ENCODE results near the gene SH3D19.
"Not testable (repeated sequence)": the region's sequence is repeated elsewhere in the genome, so short reads cannot be mapped to it uniquely, and the experiment has no call there.

SH3D19 gene

DNA sequence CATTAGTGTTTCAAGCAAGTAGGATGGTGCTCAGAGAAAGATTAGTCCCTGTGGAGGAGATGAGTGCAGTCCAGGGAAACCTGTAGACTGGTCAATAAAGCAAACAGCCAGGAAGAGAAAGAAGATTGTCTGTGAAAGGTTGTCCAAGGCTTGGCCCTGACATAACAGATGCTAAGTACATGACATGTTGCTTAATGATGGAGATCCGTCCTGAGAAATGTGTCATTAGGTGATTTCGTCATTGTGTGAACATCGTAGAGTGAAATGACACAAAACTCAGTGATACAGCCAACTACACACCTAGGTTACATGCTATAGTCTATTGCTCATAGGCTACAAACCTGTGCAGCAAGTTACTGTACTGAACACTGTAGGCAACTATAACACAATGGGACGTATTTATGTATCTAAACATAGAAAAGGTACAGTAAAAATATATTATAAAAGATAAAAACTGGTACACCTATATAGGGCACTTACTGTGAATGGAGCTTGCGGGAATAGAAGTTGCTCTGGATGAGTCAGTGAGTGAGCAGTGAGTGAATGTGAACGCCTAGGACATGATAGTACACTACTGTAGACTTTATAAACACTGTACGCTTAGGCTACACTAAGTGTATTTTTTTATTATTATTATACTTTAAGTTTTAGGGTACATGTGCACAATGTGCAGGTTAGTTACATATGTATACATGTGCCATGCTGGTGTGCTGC is 57.4 kb downstream of the SH3D19 start:
- no peak for DNase-seq (ENCODE audit: low read depth)

GRCh38 chr4:151267104-151267503 is 58.3 kb downstream of the SH3D19 start:
- no peak for DNase-seq (ENCODE audit: low read depth)

DNA sequence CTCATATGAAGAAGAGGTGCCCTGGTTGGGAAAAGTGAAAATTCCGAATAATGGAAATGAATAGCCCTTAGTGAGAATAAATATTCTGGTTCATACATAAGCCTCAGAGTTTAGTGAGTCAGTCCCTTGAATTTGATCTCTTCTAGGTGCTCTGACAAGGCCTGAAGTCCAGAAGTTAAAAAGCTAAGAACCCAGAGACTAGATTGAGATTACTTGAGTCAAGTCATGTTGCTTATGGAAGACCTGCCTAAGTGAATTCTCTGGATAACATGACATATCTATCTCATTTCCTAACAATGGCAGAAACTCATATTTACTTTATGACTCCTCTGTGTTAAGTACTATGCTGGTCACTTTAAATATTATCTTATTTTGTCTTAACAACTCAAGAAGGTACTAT is 58.9 kb downstream of the SH3D19 start:
- no peak for DNase-seq (ENCODE audit: low read depth)

DNA sequence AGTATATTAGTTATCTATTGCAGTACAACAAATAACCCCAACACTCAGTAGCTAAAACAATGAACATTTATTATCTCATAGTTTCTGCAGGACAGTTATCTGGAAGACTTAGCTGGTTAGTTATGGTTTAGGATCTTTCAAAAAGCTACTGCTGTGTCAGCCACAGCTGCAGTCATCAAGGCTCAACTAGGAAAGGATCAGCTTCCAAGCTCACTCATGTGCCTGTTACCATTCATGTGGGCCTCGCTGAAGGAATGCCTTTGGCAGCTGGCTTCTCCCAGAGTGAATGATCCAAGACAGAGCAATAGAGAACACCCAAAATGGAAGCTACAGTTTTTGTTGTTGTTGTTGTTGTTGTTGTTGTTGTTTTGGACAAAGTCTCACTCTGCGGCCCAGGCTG is 62.0 kb downstream of the SH3D19 start:
- no peak for DNase-seq (ENCODE audit: low read depth)

- no peak for DNase-seq (ENCODE audit: low read depth)
Observed at GRCh38 chr4:151260526-151260925, 64.9 kb downstream of the SH3D19 start.

- no peak for DNase-seq (ENCODE audit: low read depth)
Observed at GRCh38 chr4:151259752-151260151, 65.7 kb downstream of the SH3D19 start.

DNA sequence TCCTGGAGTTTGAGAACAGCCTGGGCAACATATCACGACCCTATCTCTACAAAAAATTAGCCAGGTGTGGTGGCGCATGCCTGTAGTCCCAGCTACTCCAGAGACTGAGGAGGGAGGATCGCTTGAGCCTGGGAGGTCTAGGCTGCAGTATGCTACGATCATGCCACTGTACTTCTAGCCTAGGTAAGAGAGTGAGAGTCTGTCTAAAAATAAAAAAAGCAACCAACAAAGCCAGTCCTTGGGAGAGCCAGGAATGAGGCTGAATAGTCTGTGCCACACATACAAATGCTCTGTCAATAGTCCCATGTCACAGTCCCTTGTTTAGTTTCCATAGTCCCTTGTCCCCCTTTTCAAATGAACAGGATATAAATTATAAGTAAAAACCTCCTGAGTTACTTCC is 67.7 kb downstream of the SH3D19 start:
- DNase-seq (ENCODE audit: low read depth): no peak

- DNase-seq (ENCODE audit: low read depth): no peak
Observed at GRCh38 chr4:151256134-151256533, 69.3 kb downstream of the SH3D19 start.

DNA sequence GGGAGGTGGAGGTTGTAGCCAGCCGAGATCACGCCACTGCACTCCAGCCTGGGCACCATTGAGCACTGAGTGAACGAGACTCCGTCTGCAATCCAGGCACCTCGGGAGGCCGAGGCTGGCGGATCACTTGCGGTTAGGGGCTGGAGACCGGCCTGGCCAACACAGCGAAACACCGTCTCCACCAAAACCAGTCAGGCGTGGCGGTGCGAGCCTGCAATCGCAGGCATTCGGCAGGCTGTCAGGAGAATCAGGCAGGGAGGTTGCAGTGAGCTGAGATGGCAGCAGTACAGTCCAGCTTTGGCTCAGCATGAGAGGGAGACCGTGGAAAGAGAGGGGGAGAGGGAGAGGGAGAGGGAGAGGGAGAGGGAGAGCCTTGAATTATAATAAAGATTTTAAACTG is 69.7 kb downstream of the SH3D19 start:
- not testable (repeated sequence) for DNase-seq (ENCODE audit: low read depth)

DNA sequence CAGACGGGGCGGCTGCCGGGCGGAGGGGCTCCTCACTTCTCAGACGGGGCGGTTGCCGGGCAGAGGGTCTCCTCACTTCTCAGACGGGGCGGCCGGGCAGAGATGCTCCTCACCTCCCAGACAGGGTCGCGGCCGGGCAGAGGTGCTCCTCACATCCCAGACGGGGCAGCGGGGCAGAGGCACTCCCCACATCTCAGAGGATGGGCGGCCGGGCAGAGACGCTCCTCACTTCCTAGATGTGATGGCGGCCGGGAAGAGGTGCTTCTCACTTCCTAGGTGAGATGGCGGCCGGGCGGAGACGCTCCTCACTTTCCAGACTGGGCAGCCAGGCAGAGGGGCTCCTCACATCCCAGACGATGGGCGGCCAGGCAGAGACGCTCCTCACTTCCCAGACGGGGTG is 70.2 kb downstream of the SH3D19 start:
- DNase-seq (ENCODE audit: low read depth): not testable (repeated sequence)

DNA sequence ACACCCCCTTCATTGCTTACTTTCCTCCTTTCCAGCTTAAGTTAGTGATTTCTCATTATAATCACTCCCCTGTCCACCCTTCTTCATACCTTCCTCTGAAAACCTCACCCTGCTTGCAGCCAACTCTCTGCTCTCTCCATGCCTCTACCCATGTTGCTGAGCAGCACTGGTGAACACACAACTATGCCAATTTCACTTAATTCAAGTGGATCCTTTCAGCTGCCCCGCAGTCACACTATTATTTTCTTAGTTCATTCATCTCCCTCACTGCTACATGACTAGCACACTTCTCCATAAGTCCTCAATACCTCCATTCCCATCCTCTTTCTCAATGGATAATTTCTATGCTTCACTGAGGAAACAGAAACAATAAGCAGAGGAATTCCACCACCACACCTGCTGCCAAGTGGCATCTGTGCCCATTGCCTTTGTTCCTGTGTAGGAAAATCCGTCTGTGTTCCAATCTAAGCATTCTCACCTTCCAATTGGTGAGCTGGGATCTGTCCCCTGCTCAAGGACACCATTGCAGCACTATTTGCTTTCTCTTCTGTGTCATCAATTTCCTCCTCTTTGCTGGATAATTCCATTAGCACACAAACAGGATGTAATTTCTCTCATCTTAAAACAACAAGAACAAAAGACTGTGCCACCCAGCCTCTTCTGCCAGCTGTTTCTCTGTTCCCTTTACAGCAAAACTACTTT is 73.7 kb downstream of the SH3D19 start:
- no peak for DNase-seq (ENCODE audit: low read depth)

DNA sequence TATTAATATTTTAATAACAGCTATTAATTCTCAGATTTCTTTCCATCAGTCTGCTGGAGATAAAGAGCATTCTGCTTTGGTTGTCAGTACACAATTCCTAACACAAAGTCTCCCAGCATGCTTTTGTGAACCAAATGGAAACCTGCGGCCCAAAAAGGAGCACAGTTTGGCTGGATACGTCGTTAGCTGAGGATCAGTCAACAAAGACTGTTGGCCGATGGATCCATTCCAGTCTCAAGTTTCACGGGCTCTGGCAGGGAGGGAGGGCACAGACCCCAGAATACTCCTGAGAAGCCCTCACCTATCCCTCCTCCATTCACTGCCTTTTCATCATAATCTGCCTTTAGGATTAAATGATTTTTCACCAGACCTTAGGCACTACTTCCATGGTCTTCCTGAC is 74.7 kb downstream of the SH3D19 start:
- DNase-seq (ENCODE audit: low read depth): no peak

- DNase-seq (ENCODE audit: low read depth): no peak
Observed at GRCh38 chr4:151248519-151248918, 76.9 kb downstream of the SH3D19 start.

DNA sequence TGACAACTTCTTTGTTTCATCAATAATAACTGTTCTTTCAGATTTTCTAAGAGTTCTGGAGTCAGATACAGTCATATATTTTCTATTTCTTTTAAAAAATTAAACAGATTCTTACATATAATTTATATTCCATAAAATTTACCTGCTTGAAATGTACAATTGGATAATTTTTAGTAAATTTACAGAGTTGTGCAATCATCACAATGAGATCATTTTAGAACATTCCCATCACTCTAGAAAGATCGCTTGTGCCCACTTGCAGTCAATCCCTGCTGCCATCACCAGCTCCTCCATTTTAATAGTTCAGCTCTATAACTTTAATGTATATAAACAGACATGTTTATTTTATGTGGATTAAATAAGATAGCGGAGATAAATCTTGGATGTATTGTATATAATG is 78.0 kb downstream of the SH3D19 start:
- no peak for DNase-seq (ENCODE audit: low read depth)

GRCh38 chr4:151246742-151247141 is 78.7 kb downstream of the SH3D19 start:
- DNase-seq (ENCODE audit: low read depth): no peak

DNA sequence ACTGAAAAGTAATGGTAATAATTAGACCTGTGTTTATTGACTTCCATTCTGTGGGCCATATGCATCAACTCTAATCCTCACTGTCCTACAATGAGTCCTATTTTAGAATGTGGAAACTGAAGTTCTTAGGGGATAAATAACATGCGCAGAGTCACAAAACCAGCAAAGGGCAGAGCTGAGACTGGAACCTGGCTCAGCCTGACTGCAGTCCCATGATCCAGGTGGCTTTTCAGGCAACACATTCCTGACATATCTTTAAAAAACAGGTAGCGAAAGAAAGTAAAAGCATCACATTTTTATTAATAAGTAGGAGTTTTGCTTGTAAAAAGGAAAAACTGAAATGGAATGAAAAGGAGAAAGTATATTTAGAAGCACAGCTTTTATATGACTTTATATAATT is 83.1 kb downstream of the SH3D19 start:
- DNase-seq (ENCODE audit: low read depth): no peak

DNA sequence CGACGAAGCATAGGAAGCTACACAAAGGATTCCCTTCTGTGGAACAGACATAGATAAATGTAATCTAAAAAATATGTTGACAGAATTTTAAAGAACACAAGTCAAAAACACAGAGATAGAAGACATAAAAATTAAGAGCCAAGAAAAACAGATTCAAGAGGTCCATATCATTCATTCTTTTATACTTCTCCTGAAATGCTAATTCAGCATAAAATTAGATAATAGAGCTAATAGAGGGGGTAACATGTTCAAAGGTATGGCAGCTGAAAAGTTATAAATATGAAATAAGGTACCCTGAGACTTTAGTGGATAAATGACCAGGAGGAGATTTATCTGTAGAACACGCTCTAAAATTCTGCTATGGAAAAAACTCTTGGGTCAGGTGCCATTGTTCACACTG is 85.8 kb downstream of the SH3D19 start:
- no peak for DNase-seq (ENCODE audit: low read depth)

DNA sequence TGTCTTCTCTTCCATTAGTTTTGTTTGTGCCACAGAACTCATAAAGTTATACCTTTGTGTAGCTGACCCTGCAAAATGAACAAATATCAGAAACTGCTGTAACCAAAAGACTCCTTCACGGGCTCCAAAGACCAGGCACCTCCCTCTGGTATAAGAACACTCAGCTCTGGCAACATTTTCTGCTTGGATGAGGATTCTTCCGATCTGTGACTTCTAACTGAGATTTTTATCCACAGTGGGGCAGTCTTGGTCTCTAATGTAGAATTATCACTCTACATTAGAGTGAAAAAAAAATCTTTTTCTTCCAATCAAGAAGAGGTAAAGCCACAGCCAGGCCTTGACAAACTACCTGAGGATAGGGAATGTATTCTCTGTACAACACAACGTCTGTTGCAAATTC is 86.9 kb downstream of the SH3D19 start:
- no peak for DNase-seq (ENCODE audit: low read depth)

GRCh38 chr4:151236036-151236435 is 89.4 kb downstream of the SH3D19 start:
- no peak for DNase-seq (ENCODE audit: low read depth)

DNA sequence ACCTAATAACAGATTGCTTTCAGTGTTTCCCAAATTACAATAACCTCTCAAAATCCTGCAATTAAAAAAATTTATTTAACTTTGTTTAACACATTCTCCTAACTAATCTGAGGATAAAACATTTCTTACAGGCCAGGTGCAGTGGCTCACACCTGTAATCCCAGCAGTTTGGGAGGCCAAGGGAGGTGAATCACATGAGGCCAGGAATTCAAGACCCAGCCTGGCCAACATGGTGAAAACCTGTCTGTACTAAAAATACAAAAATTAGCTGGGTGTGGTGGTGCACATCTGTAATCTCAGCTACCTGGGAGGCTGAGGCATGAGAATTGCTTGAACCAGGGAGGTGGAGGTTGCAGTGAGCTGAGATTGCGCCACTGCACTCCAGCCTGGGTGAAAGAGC is 90.0 kb downstream of the SH3D19 start:
- not testable (repeated sequence) for DNase-seq (ENCODE audit: low read depth)

GRCh38 chr4:151233600-151233999 is 91.8 kb downstream of the SH3D19 start:
- DNase-seq (ENCODE audit: low read depth): no peak

DNA sequence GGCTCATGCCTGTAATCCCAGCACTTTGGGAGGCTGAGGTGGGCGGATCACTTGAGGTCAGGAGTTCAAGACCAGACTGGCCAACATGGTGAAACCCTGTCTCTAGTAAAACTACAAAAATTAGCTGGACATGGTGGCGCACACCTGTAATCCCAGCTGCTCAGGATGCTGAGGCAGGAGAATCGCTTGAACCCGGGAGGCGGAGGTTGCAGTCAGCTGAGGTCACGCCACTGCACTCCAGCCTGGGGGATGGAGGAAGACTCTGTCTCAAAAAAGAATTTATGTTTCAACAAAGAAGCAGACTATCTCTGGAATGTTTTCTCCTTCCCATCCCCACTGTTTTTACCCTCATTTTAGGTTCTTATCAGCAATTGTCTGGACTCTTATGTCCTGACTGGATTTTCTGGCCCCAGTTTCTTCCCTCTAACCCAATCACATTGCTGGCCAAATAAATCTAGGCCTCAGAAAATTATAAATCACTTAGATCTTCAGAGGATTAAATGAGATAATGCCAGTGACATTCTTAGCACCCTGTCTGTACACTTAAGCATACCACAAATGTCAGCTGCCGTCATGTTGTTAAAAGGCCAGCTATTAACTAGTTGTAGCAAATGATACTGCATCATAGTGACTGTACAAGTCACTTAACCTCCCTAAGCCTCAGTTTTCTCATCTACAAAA is 93.3 kb downstream of the SH3D19 start:
- DNase-seq (ENCODE audit: low read depth): no peak

Measured in HS-5 (cell line).